IPS DF 6.9 (cell line): ENCODE measurements around the gene CDX1.

Source experiments
- DNase-seq: peaks from one replicate; pipeline ENCODE4 v3.0.0-alpha.2; 2013; ENCODE audit warnings: low read depth, low spot score
- H3K27ac ChIP-seq: one replicate; pipeline ENCODE4 v1.5.1; 2013; ENCODE audit warnings: low read length, control low read depth
- H3K27me3 ChIP-seq: 2 replicates; pipeline ENCODE4 v1.6.1; 2013; ENCODE audit warnings: mild to moderate bottlenecking, low read length; ENCODE audit not compliant: control insufficient read depth, insufficient read depth
- H3K36me3 ChIP-seq: 2 replicates; pipeline ENCODE4 v1.6.1; 2013; ENCODE audit warnings: low read length; ENCODE audit not compliant: control insufficient read depth, insufficient read depth
- H3K4me1 ChIP-seq: 2 replicates; pipeline ENCODE4 v1.6.1; 2013; ENCODE audit warnings: low read length; ENCODE audit not compliant: control insufficient read depth, insufficient read depth
- H3K4me3 ChIP-seq: 2 replicates; pipeline ENCODE4 v1.5.1; 2013; ENCODE audit warnings: mild to moderate bottlenecking, low read length
- H3K9me3 ChIP-seq: 2 replicates; pipeline ENCODE4 v1.6.1; 2013; ENCODE audit warnings: low read length, inconsistent platforms; ENCODE audit not compliant: control insufficient read depth, insufficient read depth
- WGBS: extraction: QIAGEN DNeasy Blood & Tissue Kit; methylation state at CpG from one replicate; pipeline ENCODE4 v1.1.7; 2013; ENCODE audit warnings: mixed read lengths, missing lambda C conversion rate; ENCODE audit not compliant: insufficient read length, insufficient coverage; 5-methylcytosine and 5-hydroxymethylcytosine counted together

CDX1 gene

DNA sequence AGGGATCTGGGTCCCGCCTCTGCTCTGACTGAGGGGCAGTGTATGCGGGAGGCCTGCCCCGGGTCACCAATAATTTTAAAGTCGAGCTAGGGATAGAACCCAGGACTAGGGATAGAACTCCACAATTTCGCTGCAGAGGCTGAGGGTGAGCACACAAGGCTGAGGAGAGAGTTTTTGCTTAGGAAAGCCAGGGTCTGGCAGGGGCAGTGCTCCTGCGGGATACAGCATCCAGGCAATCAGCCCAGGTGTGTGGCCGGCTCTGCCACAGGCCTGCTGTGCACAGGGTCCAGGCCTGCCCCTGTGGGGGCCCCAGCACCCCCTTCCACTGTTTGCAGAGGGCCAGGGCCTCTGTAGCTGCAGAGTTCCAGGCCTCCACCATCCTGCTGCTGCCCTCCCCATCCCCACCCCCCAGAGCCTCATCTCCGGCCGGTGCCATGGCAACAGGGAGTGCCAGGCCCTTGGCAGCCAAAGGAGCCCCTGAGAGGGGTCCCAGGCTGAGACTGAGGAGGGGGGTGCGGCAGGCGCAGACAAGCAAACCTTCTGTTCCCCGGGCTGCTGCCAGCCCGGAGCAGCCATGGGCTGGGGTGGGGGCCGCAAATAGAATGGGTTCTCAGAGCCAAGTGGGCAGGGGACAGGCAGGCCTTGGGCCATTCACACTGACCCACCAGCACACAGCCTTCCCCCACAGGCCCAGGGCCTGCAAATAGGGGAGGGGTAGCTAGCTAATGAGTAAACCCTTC, 19.5 kb upstream of the CDX1 start:
- Histone ChIP-seq H3K36me3 (no peaks in the 10 kb centered on the region), H3K4me3 (no peak overlapping the region), H3K4me1 (peaks cover 5% of the 10 kb centered on the region), H3K27me3 (no peaks in the 10 kb centered on the region), H3K9me3 (no peaks in the 10 kb centered on the region), H3K27ac (no peak overlapping the region)
- no peak for DNase-seq
- no CpG with 5 or more reads among the region's 14 CpGs for WGBS

DNA sequence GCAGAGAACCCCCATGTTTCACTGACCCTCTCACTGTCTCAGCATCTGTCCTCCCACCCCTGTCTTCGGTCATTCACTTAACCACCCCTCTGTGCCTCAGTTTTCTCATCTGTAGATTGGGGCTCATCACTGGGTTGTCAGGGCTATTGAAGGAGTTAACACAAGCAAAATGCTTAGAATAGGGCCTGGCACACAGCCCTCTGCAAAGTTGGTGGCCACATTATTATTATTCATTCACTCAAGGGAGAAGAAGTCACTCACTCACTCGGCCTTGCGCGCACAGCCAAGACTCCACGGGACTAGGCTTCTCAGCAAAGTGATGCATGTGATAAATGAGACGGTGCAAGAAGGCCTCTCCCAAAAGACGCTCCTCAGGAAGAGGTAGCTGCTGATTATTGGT, 18.9 kb upstream of the CDX1 start:
- Histone ChIP-seq H3K4me1 (peaks cover 5% of the 10 kb centered on the region), H3K27me3 (no peaks in the 10 kb centered on the region), H3K27ac (no peak overlapping the region), H3K36me3 (no peaks in the 10 kb centered on the region), H3K9me3 (no peaks in the 10 kb centered on the region), H3K4me3 (no peak overlapping the region)
- no CpG with 5 or more reads among the region's 7 CpGs for WGBS
- DNase-seq, result no peak

DNA sequence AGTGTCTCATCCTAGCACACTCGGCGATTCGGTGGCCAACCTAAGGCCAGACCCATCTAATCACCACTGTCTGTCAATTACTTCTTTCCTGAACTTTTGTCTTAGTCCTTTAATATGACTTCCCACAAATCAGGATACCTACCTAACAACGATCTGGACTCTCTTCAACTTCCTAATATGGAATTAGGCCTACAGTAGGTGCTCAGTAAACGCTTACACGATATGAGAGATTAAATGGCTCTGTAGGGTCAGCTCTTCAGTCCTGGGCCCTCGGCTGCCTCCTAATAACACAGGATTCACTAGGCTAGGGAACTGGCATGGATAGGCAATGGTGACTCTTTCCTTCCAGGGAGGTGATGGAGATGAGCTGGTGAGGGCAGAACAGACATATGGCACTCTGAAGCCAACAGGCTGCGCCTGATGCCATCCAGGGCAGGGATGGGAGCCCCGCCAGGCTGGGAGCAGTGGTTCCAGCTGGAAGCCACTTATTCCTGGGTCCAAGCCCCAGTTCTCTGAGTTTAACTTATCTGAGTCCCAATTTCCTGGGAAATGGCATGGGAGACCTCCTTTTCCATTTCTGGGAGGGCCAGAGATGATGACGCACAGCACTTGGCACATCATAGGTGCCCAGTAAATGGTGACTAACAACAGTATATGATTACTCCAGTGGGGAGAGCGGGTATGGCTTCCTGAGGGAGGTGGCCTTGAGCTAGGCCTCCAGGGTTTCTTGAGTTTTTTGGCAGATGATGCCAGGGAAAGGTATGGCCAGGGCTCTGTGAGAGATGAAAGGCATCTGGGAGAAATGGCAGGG, 18.3 kb upstream of the CDX1 start:
- Histone ChIP-seq H3K4me3 (no peak overlapping the region), H3K36me3 (no peaks in the 10 kb centered on the region), H3K9me3 (no peaks in the 10 kb centered on the region), H3K27me3 (no peaks in the 10 kb centered on the region), H3K4me1 (peaks cover 5% of the 10 kb centered on the region), H3K27ac (no peak overlapping the region)
- DNase-seq, result no peak
- WGBS, result no CpG with 5 or more reads among the region's 11 CpGs

DNA sequence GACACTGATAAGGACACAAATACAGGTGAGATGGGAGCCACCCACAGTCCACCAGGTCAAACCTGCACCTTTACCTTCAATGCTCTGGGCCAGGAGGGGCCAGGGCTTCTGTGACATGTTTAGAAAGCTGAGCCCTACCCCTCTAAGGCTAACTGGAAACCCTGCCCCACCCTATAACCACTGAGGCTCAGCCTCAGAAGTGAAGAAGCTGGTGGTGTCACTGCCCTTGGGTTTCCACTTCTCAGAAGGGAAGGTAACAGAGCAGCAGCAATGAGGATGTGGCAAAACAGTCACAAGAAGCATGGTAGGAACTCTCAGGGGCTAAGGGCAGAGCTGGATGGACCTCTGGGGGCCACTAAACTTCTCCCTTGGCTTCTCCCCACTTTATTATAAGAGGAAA, 17.0 kb upstream of the CDX1 start:
- Histone ChIP-seq H3K36me3 (no peaks in the 10 kb centered on the region), H3K9me3 (no peaks in the 10 kb centered on the region), H3K27me3 (no peaks in the 10 kb centered on the region), H3K27ac (no peak overlapping the region), H3K4me3 (no peak overlapping the region), H3K4me1 (peaks cover 2% of the 10 kb centered on the region)
- no peak for DNase-seq

DNA sequence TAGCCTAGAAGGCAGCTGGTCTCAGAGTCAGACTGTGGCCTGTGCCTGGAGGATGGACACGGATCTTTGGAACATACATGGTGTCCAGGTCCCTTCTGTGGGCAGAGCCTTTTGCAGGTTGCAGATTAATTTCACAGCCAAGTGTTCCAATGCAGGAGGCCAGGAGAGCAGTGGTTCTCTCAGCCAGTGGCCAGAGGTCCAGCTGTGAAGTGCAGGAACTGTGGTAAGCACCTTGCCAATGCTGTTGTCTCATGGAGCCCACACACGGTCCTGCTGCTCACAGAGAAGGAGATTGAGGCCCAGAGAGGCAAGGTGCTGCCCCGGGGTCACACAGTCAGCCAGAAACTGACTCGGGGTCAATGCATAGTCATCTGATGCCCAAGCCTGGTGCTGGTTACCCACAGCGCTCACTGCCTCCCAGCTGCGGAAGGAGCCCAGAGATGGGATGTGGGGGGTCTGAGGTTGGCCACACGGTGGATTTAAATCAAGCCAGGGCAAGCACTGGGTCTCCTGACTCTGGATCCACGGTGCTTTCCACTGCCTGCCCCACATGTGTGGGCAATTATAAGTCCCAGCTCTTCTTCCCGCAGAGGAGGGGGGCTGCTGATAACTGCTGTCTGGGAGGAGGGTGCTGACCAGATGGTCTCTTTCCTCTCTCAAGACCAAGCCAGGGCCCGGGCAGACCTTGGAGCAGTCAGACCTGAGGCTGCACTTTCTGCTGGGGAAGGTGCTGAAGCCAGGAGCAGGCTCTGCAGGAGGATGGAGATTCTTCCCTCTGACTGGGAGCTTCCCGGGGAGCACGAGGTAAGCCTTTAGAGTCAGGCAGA, 13.7 kb upstream of the CDX1 start:
- H3K27ac ChIP-seq, result no peak overlapping the region
- no peak overlapping the region for H3K4me3 ChIP-seq
- no peaks in the 10 kb centered on the region for H3K36me3 ChIP-seq
- no peak for DNase-seq
- H3K9me3 ChIP-seq, result no peaks in the 10 kb centered on the region
- no CpG with 5 or more reads among the region's 12 CpGs for WGBS
- no peaks in the 10 kb centered on the region for H3K27me3 ChIP-seq
- peaks cover 4% of the 10 kb centered on the region; the same call in 1 of the 2 replicates for H3K4me1 ChIP-seq

DNA sequence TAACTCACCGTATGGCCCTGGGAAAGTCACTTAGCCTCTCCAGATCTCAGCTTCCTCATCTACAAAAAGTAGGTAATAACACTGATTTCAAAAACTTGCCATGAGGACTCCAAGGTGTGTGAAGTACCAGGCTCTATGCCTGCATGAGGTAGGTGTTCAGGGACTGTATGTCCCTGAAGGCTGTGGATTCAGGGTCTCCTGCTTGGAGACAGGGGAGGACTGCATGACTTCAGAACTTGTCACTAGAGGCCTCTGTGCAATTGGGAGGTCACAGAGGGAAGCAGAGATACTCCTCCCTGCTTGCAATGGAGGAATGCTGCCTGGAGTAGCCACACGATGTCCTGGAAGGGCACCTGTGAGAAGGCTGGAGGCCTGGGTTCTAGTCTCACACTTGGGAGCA, 13.1 kb upstream of the CDX1 start:
- Histone ChIP-seq H3K4me1 (peaks cover 4% of the 10 kb centered on the region; the same call in 1 of the 2 replicates), H3K4me3 (no peak overlapping the region), H3K27me3 (no peaks in the 10 kb centered on the region), H3K36me3 (no peaks in the 10 kb centered on the region), H3K27ac (no peak overlapping the region), H3K9me3 (no peaks in the 10 kb centered on the region)
- DNase-seq, result no peak
- WGBS, result no CpG with 5 or more reads among the region's 2 CpGs

DNA sequence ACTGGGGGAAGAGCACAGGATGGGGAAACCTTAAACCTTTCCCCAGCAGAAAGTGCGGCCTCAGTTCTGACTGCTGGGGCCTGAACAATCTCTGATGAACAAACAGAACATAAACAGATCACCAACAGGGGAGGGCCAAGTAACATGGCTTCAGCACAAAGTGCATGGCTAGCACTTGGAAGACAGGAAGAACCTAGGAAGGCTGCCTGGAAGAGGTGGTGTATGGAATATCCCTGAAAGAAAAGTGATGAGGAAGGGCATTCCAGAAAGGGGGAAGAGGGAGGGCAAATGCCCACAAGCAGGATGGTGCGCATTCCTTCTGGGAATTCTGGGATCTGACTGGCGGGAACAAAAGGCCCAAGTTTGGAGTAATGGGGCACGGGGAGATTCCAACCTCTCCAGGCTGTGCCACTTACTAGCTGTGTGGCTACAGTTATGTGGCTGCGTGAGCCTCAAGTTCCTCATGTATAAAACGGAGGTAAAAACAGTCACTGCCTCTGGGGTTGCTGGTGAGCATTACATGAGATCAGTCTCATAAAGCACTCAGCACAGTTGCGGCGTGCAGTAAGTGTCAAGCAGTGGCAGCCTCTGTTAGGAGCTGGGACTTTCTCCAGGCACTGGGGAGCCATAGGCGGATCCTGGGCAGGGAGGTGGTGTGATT, 12.5 kb upstream of the CDX1 start:
- no peak overlapping the region for H3K4me3 ChIP-seq
- H3K9me3 ChIP-seq, result no peaks in the 10 kb centered on the region
- H3K36me3 ChIP-seq, result no peaks in the 10 kb centered on the region
- peaks cover 4% of the 10 kb centered on the region; the same call in 1 of the 2 replicates for H3K4me1 ChIP-seq
- no peak overlapping the region for H3K27ac ChIP-seq
- no peak for DNase-seq
- H3K27me3 ChIP-seq, result no peaks in the 10 kb centered on the region
- no CpG with 5 or more reads among the region's 9 CpGs for WGBS

DNA sequence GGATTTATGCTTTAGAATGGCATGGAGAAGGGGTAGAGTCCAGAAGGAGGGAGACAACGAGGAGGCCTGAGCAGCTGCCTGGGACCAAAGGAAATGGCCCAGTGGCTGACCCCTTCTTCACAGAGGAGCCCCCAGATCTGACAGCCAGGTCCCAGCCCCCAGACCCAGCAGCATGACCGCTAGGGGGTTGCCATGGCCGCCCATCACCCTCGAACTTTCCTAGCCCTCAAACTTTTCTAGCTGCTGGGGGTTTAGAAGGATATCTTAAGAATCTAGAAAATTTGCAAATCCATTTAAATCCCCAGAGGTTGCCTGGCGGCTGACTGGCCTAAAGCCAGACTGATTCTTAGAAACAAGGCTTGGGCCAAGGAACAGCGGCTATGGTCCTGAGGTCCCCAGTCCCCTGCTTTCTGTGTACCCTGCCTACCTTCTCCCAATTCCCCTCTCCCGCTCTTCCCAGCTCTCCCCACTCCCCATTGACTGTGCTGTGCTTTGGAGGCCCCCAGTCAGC, 11.9 kb upstream of the CDX1 start:
- peaks cover 4% of the 10 kb centered on the region; the same call in 1 of the 2 replicates for H3K4me1 ChIP-seq
- no peaks in the 10 kb centered on the region for H3K36me3 ChIP-seq
- H3K27me3 ChIP-seq, result no peaks in the 10 kb centered on the region
- H3K4me3 ChIP-seq, result no peak overlapping the region
- DNase-seq, result no peak
- no CpG with 5 or more reads among the region's 7 CpGs for WGBS
- no peak overlapping the region for H3K27ac ChIP-seq
- H3K9me3 ChIP-seq, result no peaks in the 10 kb centered on the region

DNA sequence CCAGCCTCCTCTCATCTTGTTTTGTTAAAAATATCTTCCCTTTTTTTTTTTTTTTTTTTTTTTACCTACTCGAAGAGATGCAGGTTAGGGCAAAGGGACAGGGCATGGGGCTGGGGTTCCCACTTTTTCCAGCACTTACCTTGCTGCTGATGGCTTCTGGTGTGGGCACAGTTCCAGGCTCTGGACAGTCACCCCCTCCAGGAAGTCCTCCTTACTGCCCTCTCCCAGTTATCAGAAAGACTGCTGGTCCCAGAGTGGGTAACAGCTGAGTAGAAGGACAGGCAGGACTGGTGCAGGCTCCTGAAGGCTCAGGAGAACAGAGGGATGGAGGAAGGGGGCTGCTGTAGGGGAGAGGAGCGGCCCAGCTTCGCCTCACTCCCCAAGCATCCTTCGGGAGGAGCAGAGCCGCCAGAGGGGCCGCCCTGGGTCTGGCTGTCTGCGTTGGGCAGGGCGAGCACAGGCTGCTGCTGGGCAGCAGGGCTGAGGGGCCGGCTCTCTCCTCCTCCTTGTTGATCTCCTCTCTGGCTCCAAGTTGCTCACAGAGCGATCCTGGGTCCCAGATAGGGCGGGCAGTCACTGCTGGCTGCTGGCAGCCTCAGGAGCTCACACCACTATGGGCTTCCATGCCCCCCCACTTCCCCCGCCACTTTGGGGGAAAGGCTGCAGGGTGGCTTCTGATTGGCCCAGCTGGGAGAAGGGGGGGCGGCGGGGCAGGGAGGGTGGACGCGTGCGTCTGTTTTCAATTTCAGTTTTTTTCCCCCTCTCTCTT, 11.1 kb upstream of the CDX1 start, which contains the start of gene PDGFRB:
TSS of gene PDGFRB (minus strand) at position 588 of the 769 bp plus-strand sequence. CDS start 18,798 bp downstream, outside the sequence.
- Histone ChIP-seq H3K9me3 (no peaks in the 10 kb centered on the region), H3K27me3 (no peaks in the 10 kb centered on the region), H3K4me1 (peaks cover 4% of the 10 kb centered on the region; the same call in 1 of the 2 replicates), H3K4me3 (peak within 1 kb of the TSS; percentile 6; the same call in 1 of the 2 replicates), H3K36me3 (no peaks in the 10 kb centered on the region), H3K27ac (no peak within 1 kb of the TSS)
- no CpG with 5 or more reads among the region's 17 CpGs for WGBS
- DNase-seq, result no peak
